GM12873 (cell line): Measurements from ENCODE around the gene TMEM219.

Source experiments
- TF ChIP-seq, protein P1 (sequence below): IDR thresholded peaks from 2 replicates; pipeline ENCODE4 v1.5.1; 2012; ENCODE audit warnings: low read depth, mild to moderate bottlenecking, moderate library complexity, low read length, control low read depth; ENCODE audit not compliant: insufficient read depth; ENCODE audit errors: missing control alignments

TMEM219 gene

DNA sequence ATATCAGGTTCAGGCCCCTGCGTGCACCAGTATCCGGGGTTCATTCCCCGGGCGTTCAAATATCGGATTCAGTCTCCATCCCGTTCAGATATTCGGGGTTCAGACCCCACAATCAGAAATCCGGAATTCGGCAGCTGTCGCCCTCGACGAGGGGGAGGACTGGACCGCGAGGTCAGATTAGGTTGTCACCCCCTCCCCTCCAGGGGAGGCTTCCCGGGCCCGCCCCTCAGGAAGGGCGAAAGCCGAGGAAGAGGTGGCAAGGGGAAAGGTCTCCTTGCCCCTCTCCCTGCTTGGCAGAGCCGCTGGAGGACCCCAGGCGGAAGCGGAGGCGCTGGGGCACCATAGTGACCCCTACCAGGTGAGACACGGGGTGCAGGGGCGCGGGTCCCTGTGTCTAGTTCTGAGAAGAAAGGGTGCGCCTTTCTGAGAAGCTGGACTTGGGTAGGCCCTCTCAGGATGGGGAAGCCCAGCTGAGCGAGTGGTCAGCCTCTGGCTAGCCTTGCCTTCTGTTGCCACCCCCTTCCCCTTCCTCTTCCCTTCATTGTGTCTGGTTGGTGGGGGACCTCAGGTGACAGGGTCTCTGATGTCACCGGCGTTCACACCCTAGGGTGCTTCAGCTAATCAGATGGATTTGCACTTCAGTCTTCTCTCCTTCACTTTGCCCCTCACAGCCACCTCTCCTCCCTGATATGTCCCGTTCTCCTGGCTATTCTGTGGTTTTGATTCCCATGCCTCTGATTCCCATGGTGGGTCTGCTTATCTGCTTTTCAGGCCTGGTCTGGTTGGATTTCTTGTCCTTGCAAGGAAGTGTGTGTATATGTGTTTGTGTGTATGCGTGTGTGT, 12.6 kb downstream of the TMEM219 start:
- TF ChIP-seq, protein P1, sequence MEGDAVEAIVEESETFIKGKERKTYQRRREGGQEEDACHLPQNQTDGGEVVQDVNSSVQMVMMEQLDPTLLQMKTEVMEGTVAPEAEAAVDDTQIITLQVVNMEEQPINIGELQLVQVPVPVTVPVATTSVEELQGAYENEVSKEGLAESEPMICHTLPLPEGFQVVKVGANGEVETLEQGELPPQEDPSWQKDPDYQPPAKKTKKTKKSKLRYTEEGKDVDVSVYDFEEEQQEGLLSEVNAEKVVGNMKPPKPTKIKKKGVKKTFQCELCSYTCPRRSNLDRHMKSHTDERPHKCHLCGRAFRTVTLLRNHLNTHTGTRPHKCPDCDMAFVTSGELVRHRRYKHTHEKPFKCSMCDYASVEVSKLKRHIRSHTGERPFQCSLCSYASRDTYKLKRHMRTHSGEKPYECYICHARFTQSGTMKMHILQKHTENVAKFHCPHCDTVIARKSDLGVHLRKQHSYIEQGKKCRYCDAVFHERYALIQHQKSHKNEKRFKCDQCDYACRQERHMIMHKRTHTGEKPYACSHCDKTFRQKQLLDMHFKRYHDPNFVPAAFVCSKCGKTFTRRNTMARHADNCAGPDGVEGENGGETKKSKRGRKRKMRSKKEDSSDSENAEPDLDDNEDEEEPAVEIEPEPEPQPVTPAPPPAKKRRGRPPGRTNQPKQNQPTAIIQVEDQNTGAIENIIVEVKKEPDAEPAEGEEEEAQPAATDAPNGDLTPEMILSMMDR: peak; percentile 21

DNA sequence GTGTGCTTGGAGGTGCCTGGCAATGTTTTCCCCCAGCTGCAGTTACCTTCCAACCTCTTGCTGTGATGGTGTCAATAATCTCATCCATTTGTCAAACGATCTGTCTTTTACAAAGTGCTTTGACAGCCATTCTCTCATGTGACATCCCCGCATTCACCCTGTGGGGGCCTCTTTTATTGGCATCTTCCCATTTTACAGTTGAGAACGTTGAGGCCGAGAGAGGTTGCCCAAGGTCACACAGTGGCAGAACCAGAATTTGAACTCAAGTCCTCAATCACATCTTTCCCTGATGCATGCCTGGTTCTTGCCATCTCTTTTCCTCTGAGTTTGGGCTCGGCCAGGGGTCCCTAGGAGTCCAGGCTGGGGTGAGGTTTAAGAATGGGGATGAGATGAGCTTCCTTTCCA, 13.3 kb downstream of the TMEM219 start:
- TF ChIP-seq, protein P1: no peak

DNA sequence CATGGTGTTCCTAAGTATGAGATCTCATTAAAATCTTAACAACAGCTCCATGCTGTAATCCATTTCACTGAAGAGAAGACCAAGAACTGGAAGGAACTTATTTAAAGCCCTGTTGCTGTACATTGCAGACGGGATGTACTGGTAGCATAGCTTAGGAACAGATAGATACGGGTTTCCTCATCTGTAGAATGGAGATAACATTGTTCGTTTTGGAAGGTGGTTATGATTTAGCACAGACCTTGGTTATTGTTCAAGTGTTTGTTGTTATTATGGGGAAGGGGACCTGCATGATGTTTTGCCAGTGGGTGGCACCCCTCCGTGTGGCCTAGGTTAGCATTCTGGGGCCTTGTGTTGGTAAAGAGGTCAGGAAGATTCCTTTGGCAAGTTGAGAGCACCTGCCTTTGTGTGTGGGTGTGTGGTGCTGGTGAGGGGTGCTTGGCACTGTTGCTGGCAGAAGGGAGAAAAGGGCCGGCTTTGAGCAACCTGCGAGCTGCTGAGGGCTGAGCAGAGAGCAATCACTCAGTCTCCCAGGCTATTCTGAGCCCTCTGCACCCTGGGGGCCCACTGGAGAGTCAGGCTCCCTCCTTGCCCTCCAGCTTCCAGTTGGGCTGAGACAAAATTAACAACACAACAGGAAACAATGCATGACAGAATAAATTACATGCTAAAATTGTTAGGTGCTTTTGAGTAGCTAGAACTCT, 14.1 kb downstream of the TMEM219 start:
- TF ChIP-seq, protein P1: no peak

DNA sequence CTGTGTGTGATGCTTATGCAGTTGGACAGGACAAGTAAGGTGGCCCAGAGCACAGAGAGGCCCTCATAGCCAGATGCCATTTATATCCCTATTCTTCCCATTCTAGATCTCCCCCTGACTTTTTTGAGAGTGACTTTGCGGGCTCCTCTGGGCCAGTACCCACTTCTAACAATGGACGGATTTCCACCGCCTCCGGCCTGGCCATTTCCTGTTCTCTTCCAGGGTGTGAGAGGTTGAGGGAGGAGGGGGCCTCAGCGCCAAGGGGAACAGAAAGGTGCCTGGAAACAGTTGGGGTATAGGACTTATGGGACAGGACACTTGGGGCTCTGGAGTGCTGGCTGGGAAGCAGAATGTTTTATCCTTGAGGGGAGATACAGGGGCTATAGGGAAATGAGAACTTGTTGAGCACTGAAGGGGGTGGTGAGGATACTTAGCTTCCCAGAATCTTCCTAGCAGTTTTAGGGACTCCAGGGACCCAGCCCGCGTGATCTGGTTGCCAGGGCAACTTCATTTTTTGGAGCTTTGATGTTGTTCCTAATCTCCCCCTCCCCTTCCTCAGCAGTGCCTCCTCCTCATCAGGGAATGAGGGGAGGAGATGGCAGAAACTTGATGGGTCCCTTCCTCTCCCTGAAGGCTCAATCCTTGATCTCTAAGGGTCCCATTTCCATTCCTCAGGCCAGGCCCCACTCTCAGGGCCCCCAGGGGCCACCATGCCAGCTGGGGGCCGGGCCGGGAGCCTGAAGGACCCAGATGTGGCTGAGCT, 15.4 kb downstream of the TMEM219 start:
- TF ChIP-seq, protein P1: no peak

DNA sequence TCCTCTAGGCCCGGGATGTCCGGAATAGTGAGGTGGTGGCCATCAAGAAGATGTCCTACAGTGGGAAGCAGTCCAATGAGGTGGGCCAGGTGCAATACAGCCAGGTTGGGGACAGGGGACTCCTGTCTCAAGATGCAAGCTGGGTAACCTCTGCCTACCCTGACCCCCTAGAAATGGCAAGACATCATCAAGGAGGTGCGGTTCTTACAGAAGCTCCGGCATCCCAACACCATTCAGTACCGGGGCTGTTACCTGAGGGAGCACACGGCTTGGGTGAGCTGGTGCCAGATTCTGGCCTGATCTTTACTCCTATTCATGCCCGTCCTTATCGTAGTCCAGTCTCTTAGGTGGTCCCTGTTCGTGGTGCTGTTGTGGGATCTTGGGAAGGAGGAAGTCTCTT, 16.2 kb downstream of the TMEM219 start:
- TF ChIP-seq, protein P1: no peak

DNA sequence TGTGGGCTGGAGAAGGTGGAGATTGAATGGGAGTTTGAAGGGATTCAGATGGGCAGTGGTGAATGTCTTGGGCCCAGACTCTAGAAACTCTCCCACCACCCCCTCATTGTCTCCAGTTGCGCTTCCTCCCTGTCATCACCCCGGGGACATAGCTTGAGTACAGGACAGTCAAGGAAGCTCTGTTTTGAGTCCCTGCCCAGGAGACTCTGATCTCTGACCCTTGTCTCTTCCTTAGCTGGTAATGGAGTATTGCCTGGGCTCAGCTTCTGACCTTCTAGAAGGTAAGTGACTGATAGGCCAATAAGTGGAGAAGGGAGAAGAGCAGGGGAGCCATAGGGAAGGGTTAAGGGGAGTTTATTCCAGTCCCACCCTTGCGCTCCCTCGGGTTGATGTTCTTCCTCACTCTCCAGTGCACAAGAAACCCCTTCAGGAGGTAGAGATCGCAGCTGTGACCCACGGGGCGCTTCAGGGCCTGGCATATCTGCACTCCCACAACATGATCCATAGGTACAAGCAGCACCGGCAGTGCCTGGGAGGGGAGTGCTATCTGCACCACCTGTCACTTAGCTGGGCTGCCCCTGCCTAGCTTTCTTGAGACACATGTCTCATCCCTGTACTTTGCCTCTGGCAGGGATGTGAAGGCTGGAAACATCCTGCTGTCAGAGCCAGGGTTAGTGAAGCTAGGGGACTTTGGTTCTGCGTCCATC, 16.8 kb downstream of the TMEM219 start:
- TF ChIP-seq, protein P1: no peak
